GM18508 (cell line): Measurements from ENCODE around the gene SORCS2.

ENCODE experiments used
- ATAC-seq: cut with Tn5 transposase; IDR thresholded peaks from one replicate; pipeline ENCODE4 v1.9.1; 2021; ENCODE audit warnings: moderate number of reproducible peaks; ENCODE audit not compliant: insufficient read depth, unreplicated experiment

The SORCS2 gene

GRCh38 chr4:7342223-7343080 lies 150.1 kb downstream of the SORCS2 start:
- no peak for ATAC-seq

- ATAC-seq = no peak
These were observed 150.8 kb downstream of the SORCS2 start for GRCh38 chr4:7343081-7343655.

GRCh38 chr4:7343950-7344349 lies 151.6 kb downstream of the SORCS2 start:
- ATAC-seq = no peak

- no peak for ATAC-seq
These were observed 152.4 kb downstream of the SORCS2 start for GRCh38 chr4:7344636-7345155.

- no peak for ATAC-seq
These were observed 155.6 kb downstream of the SORCS2 start for GRCh38 chr4:7347981-7348380.

- no peak for ATAC-seq
These were observed 156.9 kb downstream of the SORCS2 start for GRCh38 chr4:7348946-7349900.

- no peak for ATAC-seq
These were observed 158.1 kb downstream of the SORCS2 start for GRCh38 chr4:7350396-7350795.

GRCh38 chr4:7351014-7351413 lies 158.7 kb downstream of the SORCS2 start:
- ATAC-seq = no peak

GRCh38 chr4:7352486-7352885 lies 160.1 kb downstream of the SORCS2 start:
- no peak for ATAC-seq

GRCh38 chr4:7353046-7353790 lies 160.9 kb downstream of the SORCS2 start:
- ATAC-seq = no peak

- ATAC-seq = no peak
These were observed 161.7 kb downstream of the SORCS2 start for GRCh38 chr4:7353846-7354610.

- no peak for ATAC-seq
These were observed 162.6 kb downstream of the SORCS2 start for GRCh38 chr4:7354927-7355326.

GRCh38 chr4:7355795-7356194 lies 163.5 kb downstream of the SORCS2 start:
- no peak for ATAC-seq

GRCh38 chr4:7356667-7357310 lies 164.5 kb downstream of the SORCS2 start:
- no peak for ATAC-seq

- no peak for ATAC-seq
These were observed 165.0 kb downstream of the SORCS2 start for GRCh38 chr4:7357323-7357722.

GRCh38 chr4:7358100-7358735 lies 165.9 kb downstream of the SORCS2 start:
- ATAC-seq = no peak

GRCh38 chr4:7359400-7360062 lies 167.2 kb downstream of the SORCS2 start:
- ATAC-seq = no peak

- ATAC-seq = no peak
These were observed 168.5 kb downstream of the SORCS2 start for GRCh38 chr4:7360806-7361205.
